Astrocyte (in vitro differentiated cells and primary cell): ENCODE data around the gene KDSR.

ENCODE experiments used
- EZH2 ChIP-seq: IDR thresholded peaks from 2 replicates; pipeline ENCODE4 v1.6.1; 2012; ENCODE audit warnings: mild to moderate bottlenecking, low read length, inconsistent platforms; ENCODE audit not compliant: insufficient read depth
- TF ChIP-seq, protein P1 (sequence below): IDR thresholded peaks from 2 replicates; pipeline ENCODE4 v1.5.1; 2011; ENCODE audit warnings: low read depth, mild to moderate bottlenecking, inconsistent platforms, low read length, moderate library complexity; ENCODE audit not compliant: insufficient read depth

DNA sequence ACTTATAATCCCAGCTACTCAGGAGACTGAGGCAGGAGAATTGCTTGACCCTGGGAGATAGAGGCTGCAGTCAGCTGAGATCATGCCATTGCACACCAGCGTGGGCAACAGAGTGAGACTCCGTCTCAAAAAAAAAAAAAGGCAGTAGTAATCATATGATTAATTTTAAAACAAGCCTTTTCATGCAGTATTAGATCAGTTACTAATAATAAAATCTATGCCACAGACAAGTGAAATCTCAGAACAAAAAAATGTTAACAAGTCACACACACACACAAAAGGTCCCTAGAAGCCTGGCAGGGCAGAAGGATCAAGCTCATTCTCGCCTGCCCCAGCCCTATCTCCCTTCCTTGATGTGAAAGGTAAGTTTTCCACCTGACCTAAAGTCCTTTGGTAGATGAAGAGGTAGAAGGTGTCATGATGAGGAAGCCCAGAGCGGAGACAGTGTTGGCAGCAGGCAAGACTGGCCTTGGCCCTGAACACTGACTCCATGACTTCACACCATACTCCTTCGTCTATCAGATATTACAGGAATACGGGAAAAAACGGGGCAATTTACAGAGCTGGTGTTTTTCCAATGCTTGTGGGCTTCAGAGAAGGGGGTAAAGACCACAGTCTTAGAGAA, 10.6 kb downstream of the KDSR start:
- TF ChIP-seq, protein P1, sequence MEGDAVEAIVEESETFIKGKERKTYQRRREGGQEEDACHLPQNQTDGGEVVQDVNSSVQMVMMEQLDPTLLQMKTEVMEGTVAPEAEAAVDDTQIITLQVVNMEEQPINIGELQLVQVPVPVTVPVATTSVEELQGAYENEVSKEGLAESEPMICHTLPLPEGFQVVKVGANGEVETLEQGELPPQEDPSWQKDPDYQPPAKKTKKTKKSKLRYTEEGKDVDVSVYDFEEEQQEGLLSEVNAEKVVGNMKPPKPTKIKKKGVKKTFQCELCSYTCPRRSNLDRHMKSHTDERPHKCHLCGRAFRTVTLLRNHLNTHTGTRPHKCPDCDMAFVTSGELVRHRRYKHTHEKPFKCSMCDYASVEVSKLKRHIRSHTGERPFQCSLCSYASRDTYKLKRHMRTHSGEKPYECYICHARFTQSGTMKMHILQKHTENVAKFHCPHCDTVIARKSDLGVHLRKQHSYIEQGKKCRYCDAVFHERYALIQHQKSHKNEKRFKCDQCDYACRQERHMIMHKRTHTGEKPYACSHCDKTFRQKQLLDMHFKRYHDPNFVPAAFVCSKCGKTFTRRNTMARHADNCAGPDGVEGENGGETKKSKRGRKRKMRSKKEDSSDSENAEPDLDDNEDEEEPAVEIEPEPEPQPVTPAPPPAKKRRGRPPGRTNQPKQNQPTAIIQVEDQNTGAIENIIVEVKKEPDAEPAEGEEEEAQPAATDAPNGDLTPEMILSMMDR = no peak
- no peak for TF ChIP-seq EZH2
